ENCODE results near the gene DUSP2. TPM values are rescaled to one million over a fixed set of nuclear protein-coding genes. Genes with fewer than 3 reads are reported as not detected.

DUSP2 gene, protein sequence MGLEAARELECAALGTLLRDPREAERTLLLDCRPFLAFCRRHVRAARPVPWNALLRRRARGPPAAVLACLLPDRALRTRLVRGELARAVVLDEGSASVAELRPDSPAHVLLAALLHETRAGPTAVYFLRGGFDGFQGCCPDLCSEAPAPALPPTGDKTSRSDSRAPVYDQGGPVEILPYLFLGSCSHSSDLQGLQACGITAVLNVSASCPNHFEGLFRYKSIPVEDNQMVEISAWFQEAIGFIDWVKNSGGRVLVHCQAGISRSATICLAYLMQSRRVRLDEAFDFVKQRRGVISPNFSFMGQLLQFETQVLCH
- total RNA-seq: 2.7 and 3.3 TPM in 2 replicates

DNA sequence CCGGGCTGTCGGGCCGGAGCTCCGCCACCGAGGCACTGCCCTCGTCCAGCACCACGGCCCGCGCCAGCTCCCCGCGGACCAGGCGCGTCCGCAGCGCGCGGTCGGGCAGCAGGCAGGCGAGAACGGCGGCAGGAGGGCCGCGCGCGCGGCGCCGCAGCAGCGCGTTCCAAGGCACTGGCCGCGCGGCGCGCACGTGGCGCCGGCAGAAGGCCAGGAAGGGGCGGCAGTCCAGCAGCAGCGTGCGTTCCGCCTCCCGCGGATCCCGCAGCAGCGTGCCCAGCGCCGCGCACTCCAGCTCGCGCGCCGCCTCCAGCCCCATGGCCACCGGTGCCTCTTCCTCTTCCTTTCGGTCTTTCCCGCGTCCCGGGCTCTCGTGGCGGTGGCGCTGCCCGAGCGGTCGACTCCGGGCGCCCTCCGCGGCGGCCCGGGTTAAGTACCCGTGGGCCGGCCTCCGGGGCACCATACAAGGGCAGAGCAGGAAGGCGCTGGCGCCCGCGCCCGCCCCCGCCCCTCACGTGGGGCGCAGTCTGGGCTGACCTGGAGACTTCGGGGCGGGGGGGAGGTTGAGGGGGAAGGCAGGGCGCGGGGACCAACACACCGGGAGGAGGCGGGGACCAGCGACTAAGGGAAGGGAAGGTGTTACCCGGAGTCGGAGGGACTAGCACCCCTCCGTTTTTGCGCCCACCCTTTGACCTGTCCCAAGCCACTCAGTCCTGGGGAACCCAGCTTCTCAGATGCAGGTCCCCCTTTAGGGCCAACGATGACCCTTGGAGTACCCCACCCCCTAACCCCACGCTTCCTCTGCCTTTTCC lies at the start of gene DUSP2:
Gene DUSP2, minus strand, starts transcription at position 405 of the 812 bp plus-strand sequence. Its CDS starts 86 bp downstream, at position 319.
- Histone ChIP-seq H3K36me3 (ENCODE audit: insufficient read depth, low read length) (no peaks in the 10 kb centered on the region), H3K4me1 (ENCODE audit: insufficient read depth, low read length) (peaks cover 34% of the 10 kb centered on the region), H3K27ac (ENCODE audit: low read depth, low read length) (no peak within 1 kb of the TSS), H4K20me1 (ENCODE audit: insufficient read depth, low read length) (peaks cover 3% of the 10 kb centered on the region), H3K9me3 (ENCODE audit: low read depth, low read length) (no peaks in the 10 kb centered on the region), H3K4me2 (ENCODE audit: insufficient read depth, low read length) (peak within 1 kb of the TSS; percentile 80), H3K27me3 (ENCODE audit: insufficient read depth, low read length) (no peaks in the 10 kb centered on the region), H3K4me3 (ENCODE audit: insufficient read depth, low read length) (peak within 1 kb of the TSS; percentile 76), H2AFZ (ENCODE audit: low read length) (peak within 1 kb of the TSS; percentile 76), H3K79me2 (ENCODE audit: insufficient read depth, low read length) (peaks cover 5% of the 10 kb centered on the region)
- TF ChIP-seq, protein P1, sequence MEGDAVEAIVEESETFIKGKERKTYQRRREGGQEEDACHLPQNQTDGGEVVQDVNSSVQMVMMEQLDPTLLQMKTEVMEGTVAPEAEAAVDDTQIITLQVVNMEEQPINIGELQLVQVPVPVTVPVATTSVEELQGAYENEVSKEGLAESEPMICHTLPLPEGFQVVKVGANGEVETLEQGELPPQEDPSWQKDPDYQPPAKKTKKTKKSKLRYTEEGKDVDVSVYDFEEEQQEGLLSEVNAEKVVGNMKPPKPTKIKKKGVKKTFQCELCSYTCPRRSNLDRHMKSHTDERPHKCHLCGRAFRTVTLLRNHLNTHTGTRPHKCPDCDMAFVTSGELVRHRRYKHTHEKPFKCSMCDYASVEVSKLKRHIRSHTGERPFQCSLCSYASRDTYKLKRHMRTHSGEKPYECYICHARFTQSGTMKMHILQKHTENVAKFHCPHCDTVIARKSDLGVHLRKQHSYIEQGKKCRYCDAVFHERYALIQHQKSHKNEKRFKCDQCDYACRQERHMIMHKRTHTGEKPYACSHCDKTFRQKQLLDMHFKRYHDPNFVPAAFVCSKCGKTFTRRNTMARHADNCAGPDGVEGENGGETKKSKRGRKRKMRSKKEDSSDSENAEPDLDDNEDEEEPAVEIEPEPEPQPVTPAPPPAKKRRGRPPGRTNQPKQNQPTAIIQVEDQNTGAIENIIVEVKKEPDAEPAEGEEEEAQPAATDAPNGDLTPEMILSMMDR (IDR thresholded peaks at IDR 0.05; ENCODE audit: extremely low read depth, low read depth, low read length): no peak
- DNase-seq (ENCODE audit: insufficient read length, low spot score, missing footprints): peak; percentile 99

- Histone ChIP-seq H3K4me3 (ENCODE audit: insufficient read depth, low read length) (no peak overlapping the region), H3K4me2 (ENCODE audit: insufficient read depth, low read length) (no peak overlapping the region), H3K36me3 (ENCODE audit: insufficient read depth, low read length) (peaks cover 63% of the 10 kb centered on the region), H3K4me1 (ENCODE audit: insufficient read depth, low read length) (peaks cover 26% of the 10 kb centered on the region), H4K20me1 (ENCODE audit: insufficient read depth, low read length) (peaks cover 15% of the 10 kb centered on the region), H2AFZ (ENCODE audit: low read length) (no peak overlapping the region), H3K27ac (ENCODE audit: low read depth, low read length) (no peak overlapping the region), H3K79me2 (ENCODE audit: insufficient read depth, low read length) (peaks cover 51% of the 10 kb centered on the region), H3K9me3 (ENCODE audit: low read depth, low read length) (no peaks in the 10 kb centered on the region), H3K27me3 (ENCODE audit: insufficient read depth, low read length) (no peaks in the 10 kb centered on the region)
- TF ChIP-seq, protein P1 (IDR thresholded peaks at IDR 0.05; ENCODE audit: extremely low read depth, low read depth, low read length): no peak
- no peak for DNase-seq (ENCODE audit: insufficient read length, low spot score, missing footprints)
These were observed 46.9 kb upstream of the DUSP2 start for GRCh38 chr2:96191937-96192670.

DNA sequence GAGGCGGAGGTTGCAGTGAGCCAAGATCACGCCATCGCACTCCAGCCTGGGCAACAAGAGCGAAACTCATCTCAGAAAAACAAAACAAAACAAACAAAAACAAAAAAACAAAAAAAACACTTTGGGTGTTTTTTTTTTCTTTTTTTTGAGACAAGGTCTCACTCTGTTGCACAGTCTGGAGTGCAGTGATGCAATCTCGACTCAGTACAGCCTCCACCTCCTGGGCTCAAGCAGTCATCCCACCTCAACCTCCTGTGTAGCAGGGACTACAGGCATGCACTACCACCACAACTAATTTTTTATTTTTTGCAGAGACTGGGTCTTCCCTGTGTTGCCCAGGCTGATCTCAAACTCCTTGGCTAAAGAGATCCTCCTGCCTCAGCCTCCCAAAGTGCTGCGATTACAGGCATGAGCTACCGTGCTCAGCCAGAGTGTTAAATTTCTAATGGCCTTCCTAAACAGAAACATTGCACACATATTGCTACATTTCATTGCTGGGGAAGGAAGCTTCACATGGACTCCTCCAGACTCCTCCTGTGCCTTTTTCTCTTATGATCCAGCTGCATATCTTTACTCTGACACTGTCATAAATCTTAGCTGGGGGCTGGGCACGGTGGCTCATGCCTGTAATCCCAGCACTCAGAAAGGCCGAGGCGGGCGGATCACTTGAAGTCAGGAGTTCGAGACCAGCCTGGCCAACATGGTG lies 43.7 kb upstream of the DUSP2 start:
- Histone ChIP-seq H3K4me2 (ENCODE audit: insufficient read depth, low read length) (no peak overlapping the region), H3K79me2 (ENCODE audit: insufficient read depth, low read length) (peaks cover 31% of the 10 kb centered on the region), H4K20me1 (ENCODE audit: insufficient read depth, low read length) (peaks cover 19% of the 10 kb centered on the region), H3K27me3 (ENCODE audit: insufficient read depth, low read length) (no peaks in the 10 kb centered on the region), H2AFZ (ENCODE audit: low read length) (no peak overlapping the region), H3K4me3 (ENCODE audit: insufficient read depth, low read length) (no peak overlapping the region), H3K36me3 (ENCODE audit: insufficient read depth, low read length) (peaks cover 79% of the 10 kb centered on the region), H3K27ac (ENCODE audit: low read depth, low read length) (no peak overlapping the region), H3K4me1 (ENCODE audit: insufficient read depth, low read length) (peaks cover 16% of the 10 kb centered on the region), H3K9me3 (ENCODE audit: low read depth, low read length) (no peaks in the 10 kb centered on the region)
- TF ChIP-seq, protein P1 (IDR thresholded peaks at IDR 0.05; ENCODE audit: extremely low read depth, low read depth, low read length): no peak
- no peak for DNase-seq (ENCODE audit: insufficient read length, low spot score, missing footprints)

All from osteoblast (primary cell).